ENCODE measurements around the gene IFNA10. TPM values are rescaled to one million over a fixed set of nuclear protein-coding genes. Genes with fewer than 3 reads are reported as not detected.

IFNA10 gene

DNA sequence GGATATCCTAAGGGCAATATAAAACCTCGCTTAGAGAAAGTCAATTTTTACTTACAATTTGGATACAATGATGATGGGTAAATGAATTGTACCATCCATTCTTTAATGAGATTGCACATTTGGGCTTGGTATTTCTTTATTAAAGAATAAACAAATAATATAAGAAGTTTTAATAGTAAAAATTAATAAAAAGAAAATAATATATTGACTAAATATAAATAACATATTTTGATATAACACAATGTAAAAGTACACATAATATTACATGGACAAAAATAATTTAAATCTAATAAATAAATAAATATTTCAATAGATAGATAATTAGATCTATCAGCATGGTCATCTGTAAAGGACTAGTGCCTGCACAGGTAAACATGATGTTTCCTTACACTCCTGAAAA, 41.4 kb downstream of the IFNA10 start:
- Histone ChIP-seq H3K18ac (ENCODE audit: low read length) (no peak overlapping the region), H3K36me3 (ENCODE audit: control insufficient read depth, insufficient read depth, low read length) (no peaks in the 10 kb centered on the region)
- WGBS (ENCODE audit: extremely low coverage, insufficient coverage, low lambda C conversion rate), result no CpG with 5 or more reads among the region's 1 CpG

DNA sequence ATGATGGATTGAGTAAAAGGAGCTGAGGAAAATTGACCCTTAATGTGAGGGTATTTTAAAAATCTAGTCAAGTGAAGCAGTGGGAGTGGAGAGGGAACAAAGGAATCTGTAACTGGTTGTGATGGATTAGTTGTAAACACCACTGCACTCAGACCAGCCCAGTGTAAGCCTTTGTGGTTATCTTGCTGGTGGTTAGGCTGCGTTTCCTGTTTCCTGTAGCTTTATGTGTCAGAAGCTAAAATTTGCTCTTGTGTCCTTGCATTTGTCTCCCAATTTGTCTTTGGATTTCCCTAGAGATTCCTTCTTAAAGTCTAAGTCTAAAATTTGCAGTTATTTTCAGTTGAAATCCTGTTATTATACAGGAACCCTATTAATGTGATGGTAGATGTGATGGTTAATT, 46.8 kb downstream of the IFNA10 start:
- DNase-seq, result peak; percentile 10
- Histone ChIP-seq H3K79me2 (ENCODE audit: control insufficient read depth, insufficient read depth, low read length) (no peaks in the 10 kb centered on the region), H3K23ac (ENCODE audit: low read length) (no peak overlapping the region), H2BK120ac (ENCODE audit: low read depth, low read length) (no peak overlapping the region), H2BK5ac (ENCODE audit: low read length) (no peak overlapping the region), H4K8ac (ENCODE audit: low read depth, low read length) (no peak overlapping the region), H4K5ac (ENCODE audit: low read length) (no peak overlapping the region), H3K27ac (ENCODE audit: low read depth, low read length) (no peak overlapping the region), H3K4me2 (ENCODE audit: low read length) (no peak overlapping the region), H3K36me3 (ENCODE audit: control insufficient read depth, insufficient read depth, low read length) (no peaks in the 10 kb centered on the region), H3K18ac (ENCODE audit: low read length) (no peak overlapping the region), H3K4me3 (ENCODE audit: low read length) (no peak overlapping the region), H2AK5ac (ENCODE audit: low read length) (no peak overlapping the region), H3K56ac (ENCODE audit: low read length) (no peak overlapping the region), H3K4me1 (ENCODE audit: control insufficient read depth, low read depth, low read length) (no peaks in the 10 kb centered on the region), H3K27me3 (ENCODE audit: insufficient read depth, low read length, poor library complexity) (no peaks in the 10 kb centered on the region), H3K79me1 (ENCODE audit: low read length) (no peaks in the 10 kb centered on the region), H3K9ac (ENCODE audit: low read length) (no peak overlapping the region), H3K4ac (ENCODE audit: low read depth, low read length) (no peak overlapping the region), H2BK15ac (replicated peaks; ENCODE audit: low read depth) (no peak overlapping the region)
- WGBS (ENCODE audit: extremely low coverage, insufficient coverage, low lambda C conversion rate), result no CpG with 5 or more reads among the region's 1 CpG

More for the DNA sequence above, 41.4 kb downstream of the IFNA10 start:
- Histone ChIP-seq H2BK15ac (replicated peaks; ENCODE audit: low read depth) (no peak overlapping the region), H3K4me1 (ENCODE audit: control insufficient read depth, low read depth, low read length) (no peaks in the 10 kb centered on the region), H3K23ac (ENCODE audit: low read length) (no peak overlapping the region), H2BK5ac (ENCODE audit: low read length) (no peak overlapping the region), H3K79me1 (ENCODE audit: low read length) (no peaks in the 10 kb centered on the region), H3K4me2 (ENCODE audit: low read length) (no peak overlapping the region), H2BK120ac (ENCODE audit: low read depth, low read length) (no peak overlapping the region), H3K79me2 (ENCODE audit: control insufficient read depth, insufficient read depth, low read length) (no peaks in the 10 kb centered on the region), H3K9ac (ENCODE audit: low read length) (no peak overlapping the region), H4K5ac (ENCODE audit: low read length) (no peak overlapping the region), H3K27ac (ENCODE audit: low read depth, low read length) (no peak overlapping the region), H2AK5ac (ENCODE audit: low read length) (no peak overlapping the region), H3K56ac (ENCODE audit: low read length) (no peak overlapping the region), H3K4ac (ENCODE audit: low read depth, low read length) (no peak overlapping the region), H3K4me3 (ENCODE audit: low read length) (no peak overlapping the region), H4K8ac (ENCODE audit: low read depth, low read length) (no peak overlapping the region), H3K27me3 (ENCODE audit: insufficient read depth, low read length, poor library complexity) (no peaks in the 10 kb centered on the region)
- no peak for DNase-seq

Small RNA genes lying within 50 kb of the gene (small RNA-seq; reads per million reads assigned to genes)
- gene RF00019 (ENCODE audit: insufficient read depth), result not detected

All from mesendoderm (in vitro differentiated cells).